HL-60 (cell line): ENCODE results near the gene LMF2.

ENCODE experiments used
- DNase-seq, 2 experiments: peaks; one replicate each; pipeline ENCODE4 v3.0.0-alpha.2; 2010 to 2020; ENCODE audit warnings: low read depth in 1 of 2, low spot score in 1 of 2
- H3K27ac ChIP-seq: fragments of 250-450 bp; sonication (Bioruptor Pico); replicated peaks from 2 replicates; pipeline ENCODE4 v1.5.1; 2020; ENCODE audit warnings: mild to moderate bottlenecking, moderate library complexity
- H3K27me3 ChIP-seq: fragments of 250-450 bp; sonication (Bioruptor Pico); 2 replicates; pipeline ENCODE4 v1.5.1; 2021; ENCODE audit warnings: mild to moderate bottlenecking, moderate library complexity; ENCODE audit not compliant: insufficient read depth, poor library complexity, severe bottlenecking
- H3K4me3 ChIP-seq: replicated peaks from 2 replicates; pipeline ENCODE4 v1.5.1; 2011; ENCODE audit warnings: mild to moderate bottlenecking, control low read depth, low read length; ENCODE audit not compliant: insufficient read depth
- GABPA ChIP-seq: IDR thresholded peaks from 2 replicates; pipeline ENCODE4 v1.6.1; 2012; ENCODE audit warnings: low read depth
- POLR2AphosphoS5 ChIP-seq: IDR thresholded peaks from 2 replicates; pipeline ENCODE4 v1.6.1; 2012; ENCODE audit warnings: low read depth
- SPI1 ChIP-seq: IDR thresholded peaks from 2 replicates; pipeline ENCODE4 v1.6.1; 2012; ENCODE audit warnings: low read depth, mild to moderate bottlenecking, borderline replicate concordance
- TF ChIP-seq, protein P1 (sequence below): IDR thresholded peaks from one replicate; pipeline ENCODE4 v1.5.1; 2011; ENCODE audit warnings: low read length, control low read depth, inconsistent platforms; ENCODE audit not compliant: insufficient read depth
- TF ChIP-seq, protein P2 (sequence below): IDR thresholded peaks from 2 replicates; pipeline ENCODE4 v1.6.1; 2012; ENCODE audit warnings: low read depth; ENCODE audit not compliant: insufficient replicate concordance

The LMF2 gene

DNA sequence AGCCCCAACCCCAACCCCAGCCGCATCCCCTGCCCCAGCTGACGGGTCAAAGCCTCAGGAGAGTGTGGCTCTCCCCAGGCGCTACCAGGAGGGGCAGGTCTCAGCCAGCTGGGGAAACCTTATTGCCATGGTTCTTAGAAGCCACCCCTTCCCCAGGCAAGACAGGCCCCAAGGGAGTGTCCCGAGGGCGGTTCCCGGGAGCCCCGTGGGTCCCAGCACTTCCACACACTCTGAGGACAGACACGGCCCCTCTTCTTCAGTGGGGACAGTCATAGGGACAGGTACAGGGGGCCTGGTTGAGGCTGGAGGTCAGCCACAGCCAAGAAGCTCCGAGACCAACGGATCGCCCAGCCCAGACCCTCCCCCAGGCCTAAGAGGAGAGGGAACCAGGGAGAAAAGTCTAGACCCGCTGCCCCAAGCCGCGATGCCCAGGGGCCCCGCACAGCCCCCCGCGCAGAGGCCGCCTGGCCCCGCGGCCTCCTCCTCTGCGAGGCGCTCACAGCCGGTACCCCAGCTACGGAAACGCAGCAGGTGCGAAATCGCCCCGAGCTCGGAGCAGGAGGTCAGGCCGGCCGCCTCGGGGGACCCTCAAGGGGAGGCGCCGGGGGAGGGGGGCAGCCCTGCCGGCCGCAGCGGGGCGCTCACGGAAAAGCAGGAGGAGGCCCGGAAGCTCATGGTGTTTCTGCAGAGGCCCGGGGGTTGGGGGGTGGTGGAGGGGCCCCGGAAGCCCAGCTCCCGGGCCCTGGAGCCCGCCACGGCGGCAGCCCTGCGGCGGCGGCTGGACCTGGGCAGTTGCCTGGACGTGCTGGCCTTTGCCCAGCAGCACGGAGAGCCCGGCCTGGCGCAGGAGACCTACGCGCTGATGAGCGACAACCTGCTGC, 40.8 kb upstream of the LMF2 start:
- H3K4me3 ChIP-seq, result no peak overlapping the region
- DNase-seq, result no peak
- H3K27me3 ChIP-seq, result no peaks in the 10 kb centered on the region
- no peak for TF ChIP-seq POLR2AphosphoS5
- TF ChIP-seq, protein P1, sequence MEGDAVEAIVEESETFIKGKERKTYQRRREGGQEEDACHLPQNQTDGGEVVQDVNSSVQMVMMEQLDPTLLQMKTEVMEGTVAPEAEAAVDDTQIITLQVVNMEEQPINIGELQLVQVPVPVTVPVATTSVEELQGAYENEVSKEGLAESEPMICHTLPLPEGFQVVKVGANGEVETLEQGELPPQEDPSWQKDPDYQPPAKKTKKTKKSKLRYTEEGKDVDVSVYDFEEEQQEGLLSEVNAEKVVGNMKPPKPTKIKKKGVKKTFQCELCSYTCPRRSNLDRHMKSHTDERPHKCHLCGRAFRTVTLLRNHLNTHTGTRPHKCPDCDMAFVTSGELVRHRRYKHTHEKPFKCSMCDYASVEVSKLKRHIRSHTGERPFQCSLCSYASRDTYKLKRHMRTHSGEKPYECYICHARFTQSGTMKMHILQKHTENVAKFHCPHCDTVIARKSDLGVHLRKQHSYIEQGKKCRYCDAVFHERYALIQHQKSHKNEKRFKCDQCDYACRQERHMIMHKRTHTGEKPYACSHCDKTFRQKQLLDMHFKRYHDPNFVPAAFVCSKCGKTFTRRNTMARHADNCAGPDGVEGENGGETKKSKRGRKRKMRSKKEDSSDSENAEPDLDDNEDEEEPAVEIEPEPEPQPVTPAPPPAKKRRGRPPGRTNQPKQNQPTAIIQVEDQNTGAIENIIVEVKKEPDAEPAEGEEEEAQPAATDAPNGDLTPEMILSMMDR, result no peak
- TF ChIP-seq, protein P2, sequence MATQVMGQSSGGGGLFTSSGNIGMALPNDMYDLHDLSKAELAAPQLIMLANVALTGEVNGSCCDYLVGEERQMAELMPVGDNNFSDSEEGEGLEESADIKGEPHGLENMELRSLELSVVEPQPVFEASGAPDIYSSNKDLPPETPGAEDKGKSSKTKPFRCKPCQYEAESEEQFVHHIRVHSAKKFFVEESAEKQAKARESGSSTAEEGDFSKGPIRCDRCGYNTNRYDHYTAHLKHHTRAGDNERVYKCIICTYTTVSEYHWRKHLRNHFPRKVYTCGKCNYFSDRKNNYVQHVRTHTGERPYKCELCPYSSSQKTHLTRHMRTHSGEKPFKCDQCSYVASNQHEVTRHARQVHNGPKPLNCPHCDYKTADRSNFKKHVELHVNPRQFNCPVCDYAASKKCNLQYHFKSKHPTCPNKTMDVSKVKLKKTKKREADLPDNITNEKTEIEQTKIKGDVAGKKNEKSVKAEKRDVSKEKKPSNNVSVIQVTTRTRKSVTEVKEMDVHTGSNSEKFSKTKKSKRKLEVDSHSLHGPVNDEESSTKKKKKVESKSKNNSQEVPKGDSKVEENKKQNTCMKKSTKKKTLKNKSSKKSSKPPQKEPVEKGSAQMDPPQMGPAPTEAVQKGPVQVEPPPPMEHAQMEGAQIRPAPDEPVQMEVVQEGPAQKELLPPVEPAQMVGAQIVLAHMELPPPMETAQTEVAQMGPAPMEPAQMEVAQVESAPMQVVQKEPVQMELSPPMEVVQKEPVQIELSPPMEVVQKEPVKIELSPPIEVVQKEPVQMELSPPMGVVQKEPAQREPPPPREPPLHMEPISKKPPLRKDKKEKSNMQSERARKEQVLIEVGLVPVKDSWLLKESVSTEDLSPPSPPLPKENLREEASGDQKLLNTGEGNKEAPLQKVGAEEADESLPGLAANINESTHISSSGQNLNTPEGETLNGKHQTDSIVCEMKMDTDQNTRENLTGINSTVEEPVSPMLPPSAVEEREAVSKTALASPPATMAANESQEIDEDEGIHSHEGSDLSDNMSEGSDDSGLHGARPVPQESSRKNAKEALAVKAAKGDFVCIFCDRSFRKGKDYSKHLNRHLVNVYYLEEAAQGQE, result no peak
- TF ChIP-seq SPI1, result no peak
- TF ChIP-seq GABPA, result no peak
- no peak overlapping the region for H3K27ac ChIP-seq

DNA sequence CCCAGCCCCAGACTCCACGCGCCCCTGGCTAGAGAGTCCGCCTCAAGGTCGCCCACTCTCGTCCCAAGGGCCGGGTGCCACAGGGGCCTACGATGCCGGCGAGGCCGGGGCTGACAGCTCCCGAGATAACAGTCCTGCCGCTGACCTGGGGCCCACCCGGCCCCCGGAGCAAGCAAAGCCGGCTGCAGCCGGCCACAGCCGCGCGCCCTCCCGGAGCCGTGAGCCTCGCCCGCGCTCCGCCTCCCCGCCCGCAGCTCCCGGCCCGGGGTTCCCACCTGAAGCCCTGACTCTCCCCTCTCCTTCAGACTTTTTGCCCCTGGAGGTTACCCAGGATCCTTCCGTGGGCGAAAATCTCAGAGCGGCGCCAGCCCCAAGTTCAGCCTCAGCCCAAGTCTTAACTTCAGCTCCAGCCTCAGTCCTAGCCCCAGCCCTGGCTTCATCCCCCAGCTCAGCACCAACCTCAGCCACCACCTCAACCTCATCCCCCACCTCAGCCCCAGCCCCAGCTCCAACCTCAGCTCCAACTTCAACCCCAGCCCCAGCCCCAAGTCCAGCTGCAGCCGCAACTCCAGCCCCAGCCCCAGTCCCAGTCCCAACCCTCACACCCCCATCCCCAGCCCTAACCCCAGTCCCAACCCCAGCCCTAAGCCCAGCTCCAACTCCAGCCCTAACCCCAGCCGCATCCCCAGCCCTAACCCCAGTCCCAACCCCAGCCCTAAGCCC, 39.9 kb upstream of the LMF2 start:
- no peaks in the 10 kb centered on the region for H3K27me3 ChIP-seq
- H3K4me3 ChIP-seq, result no peak overlapping the region
- TF ChIP-seq SPI1 (no peak), GABPA (no peak), POLR2AphosphoS5 (no peak)
- TF ChIP-seq, protein P2, result no peak
- TF ChIP-seq, protein P1, result no peak
- no peak overlapping the region for H3K27ac ChIP-seq
- DNase-seq, result no peak

DNA sequence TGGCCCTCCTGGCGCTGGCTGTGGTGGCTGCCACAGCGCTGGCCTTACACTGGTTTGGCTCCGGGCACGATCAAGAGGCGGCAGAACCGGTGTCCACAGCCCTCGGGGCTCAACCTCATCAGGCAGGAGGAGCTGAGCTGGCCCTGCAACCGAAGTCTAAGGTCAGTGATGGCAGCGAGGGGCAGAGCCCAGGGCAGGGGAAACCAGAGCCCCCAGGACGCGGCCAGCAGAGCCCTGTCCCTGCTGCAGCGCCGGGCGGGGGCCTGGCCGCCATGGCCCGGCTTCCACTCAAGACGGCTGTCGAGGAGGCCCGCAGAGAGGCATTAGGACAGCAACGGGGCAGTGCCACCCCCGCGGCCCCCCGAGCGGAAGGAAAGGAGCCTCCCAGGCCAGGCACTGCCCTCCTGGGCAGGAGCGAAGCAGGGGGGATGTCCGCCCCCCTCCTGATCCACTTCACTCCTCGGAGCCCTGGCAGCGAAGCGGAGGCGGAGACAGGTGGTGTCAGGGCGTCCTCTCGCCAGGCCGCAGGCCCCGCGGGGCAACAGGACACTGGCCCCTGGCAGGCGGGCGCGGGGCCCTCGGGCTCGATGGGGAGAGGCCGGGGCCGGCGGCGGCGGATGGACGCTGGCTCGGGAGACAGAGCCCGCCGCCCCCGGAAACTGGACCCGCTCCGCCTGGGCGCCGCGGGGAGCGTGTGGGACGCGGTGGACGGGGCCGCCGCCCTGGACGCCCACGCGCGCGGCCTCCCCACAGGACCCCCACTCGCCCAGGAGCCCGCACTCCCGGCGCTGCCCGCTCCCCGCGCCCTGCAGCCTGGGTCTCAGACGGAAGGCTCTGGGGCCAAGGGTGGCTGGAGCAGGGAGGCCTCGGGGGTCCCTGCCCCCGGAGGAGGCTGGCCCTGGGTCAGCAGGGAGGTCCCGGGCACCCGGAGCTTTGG, 39.1 kb upstream of the LMF2 start:
- H3K27ac ChIP-seq, result no peak overlapping the region
- TF ChIP-seq SPI1 (no peak), GABPA (no peak), POLR2AphosphoS5 (no peak)
- TF ChIP-seq, protein P2, result no peak
- TF ChIP-seq, protein P1, result no peak
- DNase-seq, result no peak
- H3K4me3 ChIP-seq, result no peak overlapping the region
- no peaks in the 10 kb centered on the region for H3K27me3 ChIP-seq
